ENCODE data around the gene HABP4. TPM values are rescaled to one million over a fixed set of nuclear protein-coding genes. Genes with fewer than 3 reads are reported as not detected.

The HABP4 gene
- polyA plus RNA-seq, 2 donors, result 3.1 to 3.2 TPM

DNA sequence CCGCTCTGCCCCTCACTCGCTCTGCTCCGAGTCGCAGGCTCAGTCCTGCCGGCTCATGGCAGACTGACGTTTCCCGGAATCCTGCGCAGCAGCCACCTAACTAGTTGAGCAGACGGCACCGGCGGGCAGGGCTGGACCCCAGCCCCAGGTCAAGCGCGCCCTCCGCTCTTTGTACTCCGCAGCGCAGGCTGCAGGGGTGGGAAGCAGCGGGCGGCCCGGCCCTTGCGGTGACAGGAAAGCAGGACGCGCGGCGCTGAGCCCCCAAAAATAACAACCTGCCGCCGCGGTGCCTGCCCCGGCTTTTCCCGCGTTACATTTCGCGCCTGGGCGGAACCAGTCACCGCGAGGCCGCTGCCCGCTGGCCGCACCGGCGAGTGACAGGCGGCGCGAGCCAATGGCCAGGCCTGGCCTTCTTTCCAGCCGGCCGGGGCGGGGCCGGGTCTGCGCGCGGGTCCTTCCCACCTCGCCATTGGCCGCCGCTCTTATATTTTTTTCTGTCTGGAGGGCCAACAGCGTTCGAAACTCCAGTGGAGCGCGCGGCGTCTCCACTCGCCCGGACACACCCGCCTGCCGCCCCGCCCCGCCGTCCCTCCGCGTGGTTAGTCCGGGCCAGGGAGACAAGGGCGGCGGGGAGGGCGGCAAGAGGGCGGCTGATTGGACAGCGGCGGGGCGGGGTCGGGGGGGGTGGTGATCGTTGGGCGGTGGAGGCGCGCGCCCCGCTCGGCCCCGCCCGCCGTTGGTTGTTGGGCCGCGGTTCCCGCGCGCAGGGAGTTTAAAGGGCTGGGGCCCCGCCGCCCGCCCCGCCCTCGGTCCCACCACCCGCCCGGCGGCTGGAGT is 31.7 kb upstream of the HABP4 start, which contains the start of gene ZNF367:
TSS of gene ZNF367 (minus strand) at position 288 of the 837 bp plus-strand sequence. CDS start 338 bp downstream, outside the sequence.
- Histone ChIP-seq H3K9me3 (ENCODE audit: control insufficient read depth in 2 of 2, insufficient read depth in 1 of 2, low read depth in 1 of 2, low read length in 1 of 2) (no peaks in the 10 kb centered on the region), H3K27me3 (ENCODE audit: control insufficient read depth in 1 of 2, insufficient read depth in 2 of 2, low read length in 2 of 2) (no peaks in the 10 kb centered on the region), H3K4me3 (ENCODE audit: low read depth in 1 of 2, low read length in 2 of 2) (peak within 1 kb of the TSS; percentile 66 to 74), H3K4me1 (ENCODE audit: control insufficient read depth in 2 of 2, insufficient read depth in 2 of 2, low read length in 1 of 2) (no peaks in the 10 kb centered on the region), H3K36me3 (ENCODE audit: control insufficient read depth in 2 of 2, insufficient read depth in 2 of 2, low read length in 1 of 2) (no peaks in the 10 kb centered on the region), H3K27ac (ENCODE audit: low read depth in 2 of 2, low read length in 1 of 2) (peak within 1 kb of the TSS; percentile 95 to 99)
- 1% methylated on average over 80 to 100 of the region's 100 CpGs for WGBS, 2 donors

DNA sequence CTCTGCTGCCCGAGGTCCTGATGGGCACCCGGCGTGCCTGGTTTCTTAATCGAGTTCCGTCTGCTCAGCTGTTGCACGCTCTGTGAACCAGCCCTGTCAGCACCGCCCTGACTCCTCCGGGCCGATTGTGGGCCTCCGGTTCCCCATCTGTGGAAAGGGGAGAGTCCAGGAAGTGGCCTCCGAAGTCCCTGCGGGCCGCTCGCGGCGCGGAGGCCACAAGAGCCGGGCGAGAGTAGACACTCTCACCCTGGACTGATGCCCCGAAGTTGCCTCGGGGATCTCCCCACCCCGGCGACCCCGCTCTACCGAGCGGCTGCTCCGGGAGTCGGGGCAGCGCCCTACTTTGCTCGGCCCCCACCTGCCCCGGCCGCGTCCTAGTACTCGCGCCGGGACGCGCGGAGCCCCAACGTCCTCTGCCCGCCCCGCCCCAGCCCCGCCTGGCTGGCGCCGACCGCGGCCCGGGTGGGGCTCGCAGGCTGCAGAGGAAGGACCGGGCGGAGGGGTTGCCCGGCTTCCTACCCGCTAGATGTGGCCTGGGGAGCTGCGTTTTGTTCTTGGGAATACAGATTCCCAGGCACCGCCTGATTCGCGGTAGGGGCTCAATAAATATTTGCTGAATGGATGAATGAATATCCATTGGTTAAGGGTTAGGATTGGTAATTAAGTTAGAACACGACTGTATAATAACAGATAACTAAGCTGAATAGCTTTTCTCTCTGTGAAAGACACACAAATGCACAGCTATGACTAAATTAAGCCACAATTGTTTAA is 30.9 kb upstream of the HABP4 start:
- no peaks in the 10 kb centered on the region for H3K27me3 ChIP-seq (ENCODE audit: control insufficient read depth in 1 of 2, insufficient read depth in 2 of 2, low read length in 2 of 2)
- no peaks in the 10 kb centered on the region for H3K9me3 ChIP-seq (ENCODE audit: control insufficient read depth in 2 of 2, insufficient read depth in 1 of 2, low read depth in 1 of 2, low read length in 1 of 2)
- peak overlapping the region; percentile 95 to 99 for H3K27ac ChIP-seq (ENCODE audit: low read depth in 2 of 2, low read length in 1 of 2)
- WGBS, 2 donors, result 0% methylated on average over 56 to 58 of the region's 58 CpGs
- no peaks in the 10 kb centered on the region for H3K4me1 ChIP-seq (ENCODE audit: control insufficient read depth in 2 of 2, insufficient read depth in 2 of 2, low read length in 1 of 2)
- H3K36me3 ChIP-seq (ENCODE audit: control insufficient read depth in 2 of 2, insufficient read depth in 2 of 2, low read length in 1 of 2), result no peaks in the 10 kb centered on the region
- peak overlapping the region; percentile 66 to 74 for H3K4me3 ChIP-seq (ENCODE audit: low read depth in 1 of 2, low read length in 2 of 2)

DNA sequence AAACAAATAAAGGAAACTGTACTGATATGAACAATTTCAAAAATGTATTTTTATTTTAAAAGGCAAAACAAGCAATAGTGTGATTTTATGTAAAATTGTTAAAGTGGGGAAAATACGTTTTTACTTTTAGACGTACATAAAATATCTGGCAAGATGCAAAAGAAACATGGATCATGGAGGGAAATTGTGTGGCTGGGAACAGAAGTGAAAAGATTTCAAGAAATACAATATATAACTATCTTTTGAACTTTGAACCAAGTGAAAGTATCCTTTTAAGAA is 30.3 kb upstream of the HABP4 start:
- H3K4me3 ChIP-seq (ENCODE audit: low read depth in 1 of 2, low read length in 2 of 2), result no peak overlapping the region
- no peaks in the 10 kb centered on the region for H3K36me3 ChIP-seq (ENCODE audit: control insufficient read depth in 2 of 2, insufficient read depth in 2 of 2, low read length in 1 of 2)
- no peaks in the 10 kb centered on the region for H3K27me3 ChIP-seq (ENCODE audit: control insufficient read depth in 1 of 2, insufficient read depth in 2 of 2, low read length in 2 of 2)
- H3K9me3 ChIP-seq (ENCODE audit: control insufficient read depth in 2 of 2, insufficient read depth in 1 of 2, low read depth in 1 of 2, low read length in 1 of 2), result no peaks in the 10 kb centered on the region
- no peaks in the 10 kb centered on the region for H3K4me1 ChIP-seq (ENCODE audit: control insufficient read depth in 2 of 2, insufficient read depth in 2 of 2, low read length in 1 of 2)
- H3K27ac ChIP-seq (ENCODE audit: low read depth in 2 of 2, low read length in 1 of 2), result no peak overlapping the region
- 22 to 28% methylated on average over 2 of the region's 2 CpGs for WGBS, 2 donors

DNA sequence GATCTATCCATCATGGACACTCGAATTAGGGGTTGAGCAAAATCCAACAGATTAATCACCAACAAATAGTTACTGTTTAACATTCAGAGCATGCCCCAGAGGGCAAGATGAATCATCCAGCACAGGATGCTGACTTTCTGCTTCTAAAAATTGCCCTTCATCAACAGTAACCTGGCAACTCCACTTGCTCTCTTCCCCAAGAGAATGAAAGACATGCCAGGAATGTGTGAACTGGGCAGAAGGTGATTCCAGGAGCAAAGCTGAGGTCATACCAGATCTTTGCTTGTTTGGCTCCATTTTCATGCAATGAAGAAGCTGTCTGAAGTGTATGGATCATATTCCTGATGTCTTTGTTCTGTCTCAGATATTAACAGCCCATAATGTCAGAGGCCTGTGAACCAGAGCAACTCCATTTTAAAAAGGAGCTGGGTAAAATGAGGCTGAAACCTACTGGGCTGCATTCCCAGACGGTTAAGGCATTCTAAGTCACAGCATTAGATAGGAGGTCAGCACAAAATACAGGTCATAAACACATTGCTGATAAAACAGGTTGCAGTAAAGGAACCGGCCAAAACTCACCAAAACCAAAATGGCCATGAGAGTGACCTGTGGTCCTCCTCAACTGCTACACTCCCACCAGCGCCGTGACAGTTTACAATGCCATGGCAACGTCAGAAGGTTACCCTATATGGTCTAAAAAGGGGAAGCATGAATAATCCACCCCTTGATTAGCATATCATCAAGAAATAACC is 29.3 kb upstream of the HABP4 start:
- Histone ChIP-seq H3K9me3 (ENCODE audit: control insufficient read depth in 2 of 2, insufficient read depth in 1 of 2, low read depth in 1 of 2, low read length in 1 of 2) (no peaks in the 10 kb centered on the region), H3K27me3 (ENCODE audit: control insufficient read depth in 1 of 2, insufficient read depth in 2 of 2, low read length in 2 of 2) (no peaks in the 10 kb centered on the region), H3K4me3 (ENCODE audit: low read depth in 1 of 2, low read length in 2 of 2) (no peak overlapping the region), H3K4me1 (ENCODE audit: control insufficient read depth in 2 of 2, insufficient read depth in 2 of 2, low read length in 1 of 2) (no peaks in the 10 kb centered on the region), H3K36me3 (ENCODE audit: control insufficient read depth in 2 of 2, insufficient read depth in 2 of 2, low read length in 1 of 2) (no peaks in the 10 kb centered on the region), H3K27ac (ENCODE audit: low read depth in 2 of 2, low read length in 1 of 2) (peak overlapping the region; percentile 38 to 70)
- 38 to 43% methylated on average over 6 of the region's 6 CpGs for WGBS, 2 donors

DNA sequence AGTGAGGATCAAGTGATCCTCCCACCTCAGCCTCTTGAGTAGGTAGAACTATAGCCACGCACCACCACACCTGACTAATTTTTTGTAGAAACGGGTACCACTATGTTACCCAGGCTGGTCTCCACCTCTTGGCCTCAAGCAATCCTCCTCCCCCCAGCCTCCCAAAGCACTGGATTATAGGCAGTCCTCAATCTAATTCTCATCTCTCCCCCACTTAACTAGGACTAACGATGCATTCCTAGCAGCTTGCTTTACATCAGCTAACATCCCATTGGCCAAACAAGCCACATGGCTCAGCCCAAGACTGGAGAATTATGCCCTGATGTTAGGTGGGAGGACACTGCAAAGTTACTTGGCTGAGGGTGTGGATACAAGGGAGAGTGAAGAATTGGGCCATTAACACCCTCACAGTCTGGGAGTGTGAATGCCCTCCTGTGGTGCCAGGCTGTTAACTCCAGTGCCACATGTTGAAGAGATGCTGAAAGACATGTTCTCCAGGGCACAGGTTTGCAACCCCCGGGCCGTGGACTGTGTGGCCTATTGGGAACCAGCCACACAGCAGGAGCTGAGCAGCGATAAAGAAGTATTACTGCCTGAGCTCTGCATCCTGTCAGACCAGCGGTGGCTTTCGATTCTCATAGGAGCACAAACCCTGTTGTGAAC is 26.5 kb upstream of the HABP4 start:
- H3K27me3 ChIP-seq (ENCODE audit: control insufficient read depth in 1 of 2, insufficient read depth in 2 of 2, low read length in 2 of 2), result no peaks in the 10 kb centered on the region
- H3K4me1 ChIP-seq (ENCODE audit: control insufficient read depth in 2 of 2, insufficient read depth in 2 of 2, low read length in 1 of 2), result no peaks in the 10 kb centered on the region
- H3K9me3 ChIP-seq (ENCODE audit: control insufficient read depth in 2 of 2, insufficient read depth in 1 of 2, low read depth in 1 of 2, low read length in 1 of 2), result no peaks in the 10 kb centered on the region
- no peaks in the 10 kb centered on the region for H3K36me3 ChIP-seq (ENCODE audit: control insufficient read depth in 2 of 2, insufficient read depth in 2 of 2, low read length in 1 of 2)
- H3K4me3 ChIP-seq (ENCODE audit: low read depth in 1 of 2, low read length in 2 of 2), result no peak overlapping the region
- WGBS, 2 donors, result 62 to 70% methylated on average over 8 of the region's 8 CpGs
- no peak overlapping the region for H3K27ac ChIP-seq (ENCODE audit: low read depth in 2 of 2, low read length in 1 of 2)

DNA sequence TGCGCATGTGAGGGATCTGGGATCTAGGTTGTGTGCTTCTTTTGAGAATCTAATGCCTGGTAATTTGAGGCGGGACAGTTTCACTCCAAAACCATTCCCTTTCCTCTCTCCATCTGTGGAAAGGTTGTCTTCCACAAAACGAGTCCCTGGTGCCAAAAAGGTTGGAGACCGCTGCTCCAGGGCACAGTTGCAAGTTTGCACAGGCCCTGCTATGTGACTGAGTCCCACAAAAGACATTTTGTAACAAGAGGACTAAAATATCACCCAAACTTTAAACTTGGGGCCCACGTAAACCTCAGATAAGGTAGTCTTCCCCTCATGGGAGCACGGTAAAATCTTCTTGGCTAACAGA is 26.0 kb upstream of the HABP4 start:
- Histone ChIP-seq H3K9me3 (ENCODE audit: control insufficient read depth in 2 of 2, insufficient read depth in 1 of 2, low read depth in 1 of 2, low read length in 1 of 2) (no peaks in the 10 kb centered on the region), H3K36me3 (ENCODE audit: control insufficient read depth in 2 of 2, insufficient read depth in 2 of 2, low read length in 1 of 2) (no peaks in the 10 kb centered on the region), H3K4me1 (ENCODE audit: control insufficient read depth in 2 of 2, insufficient read depth in 2 of 2, low read length in 1 of 2) (no peaks in the 10 kb centered on the region), H3K27ac (ENCODE audit: low read depth in 2 of 2, low read length in 1 of 2) (no peak overlapping the region), H3K4me3 (ENCODE audit: low read depth in 1 of 2, low read length in 2 of 2) (no peak overlapping the region), H3K27me3 (ENCODE audit: control insufficient read depth in 1 of 2, insufficient read depth in 2 of 2, low read length in 2 of 2) (no peaks in the 10 kb centered on the region)
- 47 to 71% methylated on average over 6 of the region's 6 CpGs for WGBS, 2 donors

DNA sequence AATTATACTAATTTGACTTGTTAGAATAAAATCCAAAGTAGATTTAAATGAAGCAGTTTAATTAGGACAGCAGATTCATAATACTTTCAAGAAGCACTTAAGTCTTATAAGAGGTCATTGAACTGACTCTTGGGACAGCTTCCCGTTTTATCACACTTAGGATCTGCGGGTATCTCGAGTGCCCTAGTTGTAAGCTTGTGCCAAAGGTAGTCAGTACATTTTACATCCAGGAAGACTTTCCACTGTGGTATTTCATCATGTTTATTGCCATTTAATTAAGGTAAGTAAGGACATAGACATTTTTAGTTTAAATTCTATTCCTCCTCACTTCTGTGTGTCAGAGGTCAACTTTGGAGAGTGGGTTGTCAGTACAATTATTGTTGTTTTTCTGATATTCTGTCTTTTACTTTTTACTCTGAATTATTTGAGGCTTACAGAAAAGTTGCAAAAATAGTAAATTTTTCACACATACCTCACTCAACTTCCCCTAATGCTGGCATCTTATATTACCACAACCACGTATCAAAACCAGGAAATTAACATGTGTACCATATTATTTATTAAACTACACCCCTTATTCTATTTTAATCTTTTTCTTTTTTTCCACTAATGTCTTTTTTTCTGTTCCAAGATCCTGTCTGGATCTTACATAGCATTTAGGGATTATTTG is 24.3 kb upstream of the HABP4 start:
- Histone ChIP-seq H3K27ac (ENCODE audit: low read depth in 2 of 2, low read length in 1 of 2) (no peak overlapping the region), H3K4me1 (ENCODE audit: control insufficient read depth in 2 of 2, insufficient read depth in 2 of 2, low read length in 1 of 2) (no peaks in the 10 kb centered on the region), H3K36me3 (ENCODE audit: control insufficient read depth in 2 of 2, insufficient read depth in 2 of 2, low read length in 1 of 2) (no peaks in the 10 kb centered on the region), H3K4me3 (ENCODE audit: low read depth in 1 of 2, low read length in 2 of 2) (no peak overlapping the region), H3K9me3 (ENCODE audit: control insufficient read depth in 2 of 2, insufficient read depth in 1 of 2, low read depth in 1 of 2, low read length in 1 of 2) (no peaks in the 10 kb centered on the region), H3K27me3 (ENCODE audit: control insufficient read depth in 1 of 2, insufficient read depth in 2 of 2, low read length in 2 of 2) (no peaks in the 10 kb centered on the region)
- 71 to 79% methylated on average over 4 of the region's 4 CpGs for WGBS, 2 donors

DNA sequence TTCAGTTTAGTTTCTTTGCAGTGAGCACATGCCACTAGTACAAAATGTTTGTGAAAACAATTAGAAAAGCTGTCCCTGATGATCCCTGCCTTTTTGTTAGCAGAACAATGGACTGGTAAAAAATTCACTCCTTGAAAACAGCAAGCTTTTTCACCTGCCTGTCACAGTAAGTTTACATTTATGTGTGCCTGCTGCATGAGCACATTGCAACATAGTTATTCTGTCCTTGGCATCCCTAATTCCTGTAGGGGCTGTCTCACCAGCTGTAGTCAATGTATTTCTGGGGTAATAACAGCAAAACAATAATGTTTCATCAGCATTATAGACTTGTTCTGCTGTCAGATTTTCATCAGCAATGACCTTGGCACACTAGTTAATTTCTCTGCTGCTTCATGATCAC is 20.2 kb upstream of the HABP4 start:
- Histone ChIP-seq H3K36me3 (ENCODE audit: control insufficient read depth in 2 of 2, insufficient read depth in 2 of 2, low read length in 1 of 2) (no peaks in the 10 kb centered on the region), H3K9me3 (ENCODE audit: control insufficient read depth in 2 of 2, insufficient read depth in 1 of 2, low read depth in 1 of 2, low read length in 1 of 2) (no peaks in the 10 kb centered on the region), H3K4me1 (ENCODE audit: control insufficient read depth in 2 of 2, insufficient read depth in 2 of 2, low read length in 1 of 2) (no peaks in the 10 kb centered on the region), H3K4me3 (ENCODE audit: low read depth in 1 of 2, low read length in 2 of 2) (no peak overlapping the region), H3K27me3 (ENCODE audit: control insufficient read depth in 1 of 2, insufficient read depth in 2 of 2, low read length in 2 of 2) (no peaks in the 10 kb centered on the region), H3K27ac (ENCODE audit: low read depth in 2 of 2, low read length in 1 of 2) (no peak overlapping the region)

DNA sequence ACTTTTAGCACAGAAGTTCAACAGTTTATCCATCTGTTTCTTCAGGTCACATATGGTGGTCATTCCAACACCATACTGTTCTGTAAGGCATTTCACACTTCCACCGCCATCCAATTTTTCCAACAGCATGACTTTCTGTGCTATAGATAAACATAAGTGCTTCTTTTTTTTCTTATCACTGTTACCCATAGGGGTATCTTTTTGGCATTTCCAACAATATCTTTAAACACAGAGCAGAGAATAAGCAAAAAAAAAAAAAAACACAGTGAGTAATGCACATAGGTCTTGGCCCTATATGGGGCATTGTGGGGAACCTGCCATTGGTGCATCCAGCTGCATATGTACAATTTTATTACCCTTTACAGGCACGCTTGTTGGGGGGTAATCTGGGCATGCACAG is 19.6 kb upstream of the HABP4 start:
- no peaks in the 10 kb centered on the region for H3K36me3 ChIP-seq (ENCODE audit: control insufficient read depth in 2 of 2, insufficient read depth in 2 of 2, low read length in 1 of 2)
- no peak overlapping the region for H3K4me3 ChIP-seq (ENCODE audit: low read depth in 1 of 2, low read length in 2 of 2)
- H3K9me3 ChIP-seq (ENCODE audit: control insufficient read depth in 2 of 2, insufficient read depth in 1 of 2, low read depth in 1 of 2, low read length in 1 of 2), result no peaks in the 10 kb centered on the region
- H3K4me1 ChIP-seq (ENCODE audit: control insufficient read depth in 2 of 2, insufficient read depth in 2 of 2, low read length in 1 of 2), result no peaks in the 10 kb centered on the region
- H3K27me3 ChIP-seq (ENCODE audit: control insufficient read depth in 1 of 2, insufficient read depth in 2 of 2, low read length in 2 of 2), result no peaks in the 10 kb centered on the region
- WGBS, 2 donors, result 91 to 94% methylated on average over 2 of the region's 2 CpGs
- H3K27ac ChIP-seq (ENCODE audit: low read depth in 2 of 2, low read length in 1 of 2), result no peak overlapping the region
